ENCODE results near the gene GFOD1.

GFOD1 gene

DNA sequence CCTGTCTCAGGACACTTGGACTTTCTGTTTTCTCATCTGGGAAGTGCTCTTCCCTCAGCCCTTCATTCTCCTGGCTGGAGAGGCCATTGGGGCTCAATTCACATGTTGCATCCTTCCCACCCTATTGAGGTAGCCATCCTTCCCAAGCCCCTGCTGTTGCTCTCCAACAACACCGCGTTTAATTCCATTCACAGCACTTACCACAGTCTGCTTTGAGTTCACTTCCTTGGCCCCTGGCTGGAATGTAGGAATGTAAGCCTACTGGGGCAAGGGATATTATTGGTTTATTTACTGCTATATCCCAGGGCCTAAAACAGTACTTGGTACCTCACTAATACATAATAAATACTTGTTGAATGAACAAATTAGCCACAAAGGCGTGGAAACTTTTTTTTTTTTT is 6.7 kb upstream of the GFOD1 start:
- H3K27ac ChIP-seq (ENCODE audit: low read depth, low read length, severe bottlenecking), result no peak overlapping the region
- no peak overlapping the region for H3K4me3 ChIP-seq (ENCODE audit: extremely low read depth, insufficient read depth, low read length, poor library complexity, severe bottlenecking)
- H3K36me3 ChIP-seq (ENCODE audit: control insufficient read depth, insufficient read depth, low read length), result no peaks in the 10 kb centered on the region
- no peaks in the 10 kb centered on the region for H3K9me3 ChIP-seq (ENCODE audit: control insufficient read depth, low read length)
- H3K4me1 ChIP-seq (ENCODE audit: control insufficient read depth, insufficient read depth, low read length, poor library complexity, severe bottlenecking), result peaks cover 17% of the 10 kb centered on the region
- WGBS, 2 experiments (ENCODE audit: insufficient coverage in 2 of 2), result 100% methylated on average over 1 of the region's 3 CpGs

DNA sequence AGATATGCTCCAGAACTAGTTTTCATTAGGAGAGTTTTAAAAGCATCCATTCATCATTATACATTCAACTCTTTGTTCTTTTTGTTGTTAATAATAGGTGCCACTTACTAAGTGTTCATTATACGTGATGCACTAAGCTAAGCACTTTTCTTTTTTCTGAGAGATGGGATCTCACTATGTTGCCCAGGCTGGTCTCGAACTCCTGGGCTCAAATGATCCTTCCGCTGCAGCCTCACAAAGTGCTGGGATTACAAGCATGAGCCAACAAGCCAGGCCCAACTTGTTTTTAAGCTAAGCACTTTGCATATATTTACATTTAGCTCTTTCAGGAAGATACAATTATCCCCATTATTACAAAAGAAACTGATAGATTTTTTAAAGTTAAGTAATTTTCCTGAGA is 5.7 kb upstream of the GFOD1 start:
- WGBS, 2 experiments (ENCODE audit: insufficient coverage in 2 of 2), result 90 to 100% methylated on average over 2 to 3 of the region's 3 CpGs
- Histone ChIP-seq H3K27ac (ENCODE audit: low read depth, low read length, severe bottlenecking) (no peak overlapping the region), H3K9me3 (ENCODE audit: control insufficient read depth, low read length) (no peaks in the 10 kb centered on the region), H3K4me1 (ENCODE audit: control insufficient read depth, insufficient read depth, low read length, poor library complexity, severe bottlenecking) (peaks cover 18% of the 10 kb centered on the region), H3K36me3 (ENCODE audit: control insufficient read depth, insufficient read depth, low read length) (no peaks in the 10 kb centered on the region), H3K4me3 (ENCODE audit: extremely low read depth, insufficient read depth, low read length, poor library complexity, severe bottlenecking) (no peak overlapping the region)

DNA sequence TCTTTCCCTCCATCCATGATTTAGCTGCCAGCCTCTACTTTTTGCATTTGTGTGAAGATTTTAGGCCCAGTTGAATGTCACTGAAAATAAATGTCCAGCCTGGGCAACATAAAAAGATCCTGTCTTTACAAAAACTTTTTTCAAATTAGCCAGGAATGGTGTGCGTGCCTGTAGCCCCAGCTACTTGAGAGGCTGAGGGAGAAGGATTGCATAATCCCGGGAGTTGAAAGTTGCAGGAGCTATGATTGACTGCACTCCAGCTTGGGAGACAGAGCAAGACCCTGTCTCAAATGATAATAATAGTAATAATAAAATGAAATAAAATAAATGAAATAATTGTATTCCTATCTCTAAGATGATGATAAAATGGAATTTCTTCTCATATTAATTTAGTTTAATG is 5.0 kb upstream of the GFOD1 start:
- Histone ChIP-seq H3K4me1 (ENCODE audit: control insufficient read depth, insufficient read depth, low read length, poor library complexity, severe bottlenecking) (peaks cover 20% of the 10 kb centered on the region), H3K9me3 (ENCODE audit: control insufficient read depth, low read length) (no peaks in the 10 kb centered on the region), H3K36me3 (ENCODE audit: control insufficient read depth, insufficient read depth, low read length) (no peaks in the 10 kb centered on the region), H3K27ac (ENCODE audit: low read depth, low read length, severe bottlenecking) (no peak overlapping the region), H3K4me3 (ENCODE audit: extremely low read depth, insufficient read depth, low read length, poor library complexity, severe bottlenecking) (no peak overlapping the region)
- WGBS, 2 experiments (ENCODE audit: insufficient coverage in 2 of 2), result 71 to 95% methylated on average over 2 of the region's 2 CpGs

DNA sequence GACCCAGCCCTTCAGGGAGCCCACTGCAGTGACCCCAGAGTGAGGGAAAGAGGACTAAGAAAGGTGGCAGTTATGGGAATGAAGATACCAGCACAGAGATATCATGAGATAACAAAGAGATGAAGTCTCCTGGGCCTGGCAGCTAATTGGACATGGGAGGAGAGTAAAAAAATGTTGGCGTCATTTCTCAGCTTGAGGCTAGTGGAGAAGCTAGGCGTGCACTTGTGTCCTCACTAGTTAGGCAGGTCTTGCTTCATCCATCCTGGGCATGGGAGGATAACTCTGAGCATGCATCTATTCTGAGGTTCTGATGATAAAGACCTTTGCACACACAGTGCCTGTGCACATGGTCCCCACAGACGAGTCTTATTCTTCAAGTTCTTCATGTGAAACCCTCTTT is 4.1 kb upstream of the GFOD1 start:
- Histone ChIP-seq H3K36me3 (ENCODE audit: control insufficient read depth, insufficient read depth, low read length) (no peaks in the 10 kb centered on the region), H3K9me3 (ENCODE audit: control insufficient read depth, low read length) (no peaks in the 10 kb centered on the region), H3K4me3 (ENCODE audit: extremely low read depth, insufficient read depth, low read length, poor library complexity, severe bottlenecking) (no peak overlapping the region), H3K27ac (ENCODE audit: low read depth, low read length, severe bottlenecking) (no peak overlapping the region), H3K4me1 (ENCODE audit: control insufficient read depth, insufficient read depth, low read length, poor library complexity, severe bottlenecking) (peaks cover 19% of the 10 kb centered on the region)
- 100% methylated on average over 1 of the region's 3 CpGs; no CpG with 5 or more reads in 1 of the 2 experiments for WGBS, 2 experiments (ENCODE audit: insufficient coverage in 2 of 2)

DNA sequence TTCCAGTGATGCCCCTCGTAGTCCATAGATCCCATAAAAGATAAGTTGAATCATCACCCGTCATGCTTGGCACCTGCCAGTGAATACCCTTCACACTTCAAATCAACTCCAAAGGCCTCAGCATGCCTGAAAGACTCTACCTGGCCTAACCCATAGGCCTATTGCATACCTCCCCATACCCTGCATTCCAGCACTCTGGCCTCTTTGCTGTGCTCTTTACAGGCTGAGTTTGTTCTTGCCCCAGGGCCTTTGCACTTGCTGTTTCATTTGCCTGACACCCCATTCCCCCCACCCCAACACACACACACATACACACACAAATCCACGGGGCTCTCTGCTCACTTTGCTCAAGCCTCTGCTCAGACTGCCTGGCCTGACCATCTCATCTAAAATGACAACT is 3.0 kb upstream of the GFOD1 start:
- H3K4me1 ChIP-seq (ENCODE audit: control insufficient read depth, insufficient read depth, low read length, poor library complexity, severe bottlenecking), result peaks cover 9% of the 10 kb centered on the region
- WGBS, 2 experiments (ENCODE audit: insufficient coverage in 2 of 2), result 90 to 100% methylated on average over 3 of the region's 3 CpGs
- H3K27ac ChIP-seq (ENCODE audit: low read depth, low read length, severe bottlenecking), result no peak overlapping the region
- H3K4me3 ChIP-seq (ENCODE audit: extremely low read depth, insufficient read depth, low read length, poor library complexity, severe bottlenecking), result no peak overlapping the region
- H3K36me3 ChIP-seq (ENCODE audit: control insufficient read depth, insufficient read depth, low read length), result no peaks in the 10 kb centered on the region
- no peaks in the 10 kb centered on the region for H3K9me3 ChIP-seq (ENCODE audit: control insufficient read depth, low read length)

DNA sequence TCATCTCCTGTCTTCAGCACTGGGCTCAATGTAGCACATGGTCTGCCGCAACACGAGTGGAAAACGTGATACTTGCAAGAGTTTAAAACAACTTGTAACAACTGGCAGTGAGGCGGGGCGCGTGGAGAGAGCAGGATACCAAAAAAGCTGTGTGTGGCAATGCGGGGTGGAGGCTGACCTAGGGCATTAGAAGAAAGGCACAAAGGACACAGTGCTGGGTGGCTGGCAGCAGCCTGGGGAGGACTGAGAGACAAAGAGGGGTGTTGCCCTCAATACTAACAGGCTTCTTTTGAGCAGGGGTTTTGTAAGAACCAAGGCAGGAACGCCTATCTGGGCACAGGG is 1.5 kb upstream of the GFOD1 start:
- no peak overlapping the region for H3K4me3 ChIP-seq (ENCODE audit: extremely low read depth, insufficient read depth, low read length, poor library complexity, severe bottlenecking)
- no peak overlapping the region for H3K27ac ChIP-seq (ENCODE audit: low read depth, low read length, severe bottlenecking)
- no peaks in the 10 kb centered on the region for H3K9me3 ChIP-seq (ENCODE audit: control insufficient read depth, low read length)
- H3K4me1 ChIP-seq (ENCODE audit: control insufficient read depth, insufficient read depth, low read length, poor library complexity, severe bottlenecking), result peaks cover 19% of the 10 kb centered on the region
- H3K36me3 ChIP-seq (ENCODE audit: control insufficient read depth, insufficient read depth, low read length), result no peaks in the 10 kb centered on the region
- 84 to 89% methylated on average over 8 of the region's 8 CpGs for WGBS, 2 experiments (ENCODE audit: insufficient coverage in 2 of 2)

DNA sequence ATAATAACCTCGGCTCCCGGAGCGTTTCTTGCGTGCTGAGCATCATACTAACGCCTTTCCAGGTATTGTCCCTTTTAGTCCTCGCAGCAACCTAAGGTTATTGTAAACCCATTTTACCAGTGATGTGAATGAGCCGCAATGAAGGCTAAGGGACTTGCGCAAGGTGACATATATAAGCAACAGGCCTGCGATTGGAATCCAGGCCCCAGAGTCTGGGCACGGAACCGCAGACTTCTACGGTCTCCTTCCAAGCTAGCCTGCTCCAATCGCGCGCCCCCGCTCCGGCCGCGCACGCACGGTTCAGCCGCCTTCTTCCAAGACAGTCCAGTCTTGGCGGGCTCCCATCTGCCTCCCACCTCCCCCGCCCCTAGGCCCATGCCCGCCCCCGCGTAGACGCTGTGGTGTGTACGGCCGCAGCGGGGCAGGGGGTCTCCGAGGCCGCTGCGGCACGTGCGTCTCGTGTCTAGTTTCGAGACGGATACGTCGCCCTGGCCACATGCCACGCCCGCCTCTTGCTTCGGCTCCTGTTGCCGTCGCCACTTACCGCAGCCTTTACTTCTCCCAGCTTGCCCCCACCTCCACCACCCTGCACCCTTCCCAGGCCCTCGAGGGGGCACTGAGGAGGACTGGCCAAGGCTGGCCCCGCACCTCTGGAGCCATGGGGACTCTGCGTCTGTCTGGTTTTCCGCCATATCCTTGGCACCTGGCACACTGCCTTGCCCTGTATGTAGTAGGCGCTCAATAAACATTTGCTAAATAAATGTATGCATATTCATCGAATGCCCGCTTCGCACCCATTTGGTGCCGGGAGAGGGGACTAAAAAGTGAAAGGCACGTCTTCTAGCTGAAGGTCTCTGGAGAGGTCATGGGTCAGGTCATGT is 855 bp upstream of the GFOD1 start:
- Histone ChIP-seq H3K27ac (ENCODE audit: low read depth, low read length, severe bottlenecking) (no peak overlapping the region), H3K4me3 (ENCODE audit: extremely low read depth, insufficient read depth, low read length, poor library complexity, severe bottlenecking) (peak overlapping the region; percentile 81), H3K9me3 (ENCODE audit: control insufficient read depth, low read length) (no peaks in the 10 kb centered on the region), H3K4me1 (ENCODE audit: control insufficient read depth, insufficient read depth, low read length, poor library complexity, severe bottlenecking) (peaks cover 22% of the 10 kb centered on the region), H3K36me3 (ENCODE audit: control insufficient read depth, insufficient read depth, low read length) (no peaks in the 10 kb centered on the region)
- WGBS, 2 experiments (ENCODE audit: insufficient coverage in 2 of 2), result 25 to 32% methylated on average over 35 to 44 of the region's 57 CpGs

DNA sequence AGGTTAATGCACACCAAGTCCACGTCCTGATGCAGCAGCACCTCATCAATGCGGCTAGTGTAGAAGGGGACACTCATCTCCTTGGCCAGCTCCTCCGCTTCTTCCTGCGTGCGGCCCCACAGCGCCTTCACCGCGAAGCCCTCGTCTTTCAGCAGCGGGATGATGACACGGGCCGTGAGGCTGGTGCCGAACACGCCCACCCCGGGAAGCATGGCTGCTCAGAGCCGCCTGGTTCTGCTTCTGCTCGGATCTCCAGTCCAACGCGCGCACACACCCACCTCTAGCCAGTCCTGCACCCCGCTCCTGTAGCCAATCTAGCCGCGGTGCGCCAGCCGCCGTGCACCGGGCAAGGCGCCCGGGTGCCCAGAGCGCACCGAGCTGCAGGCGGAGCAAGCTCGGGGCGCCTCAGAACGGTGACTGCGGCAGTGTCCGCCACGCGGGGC is 700 bp downstream of the GFOD1 start:
- WGBS, 2 experiments (ENCODE audit: insufficient coverage in 2 of 2), result 0 to 1% methylated on average over 32 to 33 of the region's 39 CpGs
- peaks cover 3% of the 10 kb centered on the region for H3K36me3 ChIP-seq (ENCODE audit: control insufficient read depth, insufficient read depth, low read length)
- H3K4me1 ChIP-seq (ENCODE audit: control insufficient read depth, insufficient read depth, low read length, poor library complexity, severe bottlenecking), result peaks cover 23% of the 10 kb centered on the region
- peak overlapping the region; percentile 81 for H3K4me3 ChIP-seq (ENCODE audit: extremely low read depth, insufficient read depth, low read length, poor library complexity, severe bottlenecking)
- H3K9me3 ChIP-seq (ENCODE audit: control insufficient read depth, low read length), result no peaks in the 10 kb centered on the region
- peak overlapping the region; percentile 45 for H3K27ac ChIP-seq (ENCODE audit: low read depth, low read length, severe bottlenecking)

DNA sequence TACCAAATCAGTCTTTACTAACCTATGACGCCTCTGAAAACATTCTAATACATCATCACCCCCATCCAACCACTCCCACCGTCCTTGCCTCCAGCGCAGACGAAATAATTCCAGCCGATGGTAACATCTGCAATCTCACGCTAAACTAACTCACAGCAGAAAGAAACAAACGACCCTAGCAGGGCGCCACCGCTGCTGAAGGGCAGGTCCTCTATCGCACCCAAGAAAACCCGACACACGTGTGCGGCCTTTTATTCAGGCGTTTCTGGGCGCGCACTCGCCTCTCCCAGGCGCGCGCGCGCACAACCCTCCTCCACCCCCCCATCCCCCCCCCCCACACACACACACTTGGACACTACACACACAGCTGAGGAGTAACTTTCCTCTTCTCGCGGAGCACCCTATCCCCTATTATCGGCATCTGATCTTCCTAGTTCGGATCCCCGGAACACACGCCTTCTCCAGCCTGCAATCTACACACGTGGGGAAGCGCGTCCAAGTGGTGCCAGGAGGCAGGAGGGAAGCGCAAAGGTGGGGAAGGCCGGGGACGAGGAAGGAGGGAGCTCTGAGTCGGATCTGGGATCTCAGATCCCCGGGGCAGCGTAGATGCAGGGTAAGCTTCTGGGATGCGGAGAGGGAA is 1.4 kb downstream of the GFOD1 start:
- H3K4me3 ChIP-seq (ENCODE audit: extremely low read depth, insufficient read depth, low read length, poor library complexity, severe bottlenecking), result peak overlapping the region; percentile 81
- peaks cover 8% of the 10 kb centered on the region for H3K36me3 ChIP-seq (ENCODE audit: control insufficient read depth, insufficient read depth, low read length)
- WGBS, 2 experiments (ENCODE audit: insufficient coverage in 2 of 2), result 0 to 1% methylated on average over 3 to 11 of the region's 38 CpGs
- no peaks in the 10 kb centered on the region for H3K9me3 ChIP-seq (ENCODE audit: control insufficient read depth, low read length)
- H3K4me1 ChIP-seq (ENCODE audit: control insufficient read depth, insufficient read depth, low read length, poor library complexity, severe bottlenecking), result peaks cover 25% of the 10 kb centered on the region
- H3K27ac ChIP-seq (ENCODE audit: low read depth, low read length, severe bottlenecking), result no peak overlapping the region

DNA sequence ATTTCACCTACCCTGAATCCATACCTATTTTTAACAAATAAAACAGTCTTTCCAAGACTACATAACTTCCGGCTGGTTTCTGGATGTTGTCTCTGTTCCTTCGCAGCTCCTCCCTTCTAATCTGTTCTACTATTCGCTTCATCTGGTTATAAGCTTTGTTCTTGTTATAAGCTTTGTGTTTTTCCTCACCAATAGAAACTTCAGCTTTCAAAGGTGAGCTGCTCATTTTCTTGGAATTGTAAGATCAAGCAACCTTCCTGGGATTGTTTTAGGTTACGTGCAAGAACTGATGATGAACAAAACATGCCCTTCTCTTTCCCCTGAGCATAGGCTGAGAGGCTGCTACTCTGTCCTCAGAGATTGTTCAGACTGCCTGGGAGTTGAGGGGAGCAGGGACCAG is 2.1 kb downstream of the GFOD1 start:
- no peak overlapping the region for H3K27ac ChIP-seq (ENCODE audit: low read depth, low read length, severe bottlenecking)
- peak overlapping the region; percentile 81 for H3K4me3 ChIP-seq (ENCODE audit: extremely low read depth, insufficient read depth, low read length, poor library complexity, severe bottlenecking)
- 57 to 64% methylated on average over 2 to 3 of the region's 4 CpGs for WGBS, 2 experiments (ENCODE audit: insufficient coverage in 2 of 2)
- H3K9me3 ChIP-seq (ENCODE audit: control insufficient read depth, low read length), result no peaks in the 10 kb centered on the region
- H3K36me3 ChIP-seq (ENCODE audit: control insufficient read depth, insufficient read depth, low read length), result peaks cover 8% of the 10 kb centered on the region
- H3K4me1 ChIP-seq (ENCODE audit: control insufficient read depth, insufficient read depth, low read length, poor library complexity, severe bottlenecking), result peaks cover 31% of the 10 kb centered on the region

DNA sequence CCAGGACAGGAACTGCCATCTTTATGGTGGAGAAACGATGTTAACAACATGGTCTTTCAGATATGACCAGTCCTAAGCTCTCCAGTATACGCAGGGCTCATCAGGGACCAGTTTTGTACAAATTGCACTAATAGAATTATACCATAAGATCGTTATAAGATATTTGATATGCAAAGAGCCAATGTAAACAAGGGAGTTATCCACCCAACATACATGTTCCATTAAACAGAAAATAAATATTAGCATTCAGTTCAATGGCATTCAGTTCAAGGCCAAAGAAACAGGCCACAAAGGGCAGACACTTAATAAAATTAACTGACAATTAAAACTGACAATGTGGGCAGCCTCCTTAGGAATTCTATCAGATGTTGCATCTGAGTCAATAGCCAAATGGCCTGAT is 2.6 kb downstream of the GFOD1 start:
- H3K27ac ChIP-seq (ENCODE audit: low read depth, low read length, severe bottlenecking), result no peak overlapping the region
- no peaks in the 10 kb centered on the region for H3K9me3 ChIP-seq (ENCODE audit: control insufficient read depth, low read length)
- H3K36me3 ChIP-seq (ENCODE audit: control insufficient read depth, insufficient read depth, low read length), result peaks cover 8% of the 10 kb centered on the region
- 88 to 100% methylated on average over 1 of the region's 3 CpGs for WGBS, 2 experiments (ENCODE audit: insufficient coverage in 2 of 2)
- peaks cover 32% of the 10 kb centered on the region for H3K4me1 ChIP-seq (ENCODE audit: control insufficient read depth, insufficient read depth, low read length, poor library complexity, severe bottlenecking)
- H3K4me3 ChIP-seq (ENCODE audit: extremely low read depth, insufficient read depth, low read length, poor library complexity, severe bottlenecking), result peak overlapping the region; percentile 81

All from mesodermal cell (in vitro differentiated cells).